ENCODE data around the gene WASF3. TPM values are rescaled to one million over a fixed set of nuclear protein-coding genes. Genes with fewer than 3 reads are reported as not detected.

Gene WASF3
- total RNA-seq, 1 experiment from 2014 or later: 4.6 TPM

DNA sequence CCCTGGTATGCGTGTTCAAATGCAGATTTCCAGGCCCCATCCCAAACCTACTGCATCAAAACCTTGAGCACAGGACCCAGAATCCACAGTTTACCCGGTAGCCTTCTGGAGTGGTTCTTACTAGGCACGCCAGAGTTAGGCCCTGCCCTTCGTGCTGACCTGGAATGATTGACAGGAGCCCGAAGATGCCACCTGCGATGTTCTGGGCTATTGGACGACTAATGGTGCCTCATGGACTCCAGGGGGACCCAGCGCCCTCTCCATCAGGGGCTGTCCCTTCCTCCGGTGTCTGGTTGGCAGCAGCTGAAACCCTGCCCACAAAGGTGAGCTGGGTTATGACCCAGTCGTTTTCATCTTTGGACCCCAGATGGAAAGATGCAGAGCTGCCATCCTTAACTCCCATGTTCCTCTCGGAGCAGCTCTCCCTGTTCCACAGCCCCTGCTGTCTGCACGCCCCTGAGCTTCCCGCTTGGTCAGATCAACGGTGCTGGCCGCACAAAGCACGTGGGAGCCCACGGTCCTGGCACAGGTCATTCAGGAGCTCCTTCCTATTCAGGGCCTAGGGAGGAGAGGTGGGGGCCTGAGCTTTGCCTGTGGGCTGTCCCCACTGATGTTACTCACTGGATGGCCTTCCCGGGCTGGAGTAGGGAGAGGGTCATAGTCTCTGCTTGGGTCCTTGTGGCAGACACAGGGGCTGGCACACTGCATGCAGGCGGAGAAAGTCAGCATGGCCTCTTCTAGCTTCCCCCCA, 137.3 kb downstream of the WASF3 start:
- H3K27me3 ChIP-seq (replicated peaks; ENCODE audit: insufficient read depth, low read depth, low read length, poor library complexity): no peaks in the 10 kb centered on the region
- TF ChIP-seq EZH2 (IDR thresholded peaks at IDR 0.05; ENCODE audit: borderline replicate concordance, low read depth, low read length, poor library complexity, severe bottlenecking) (no peak), CTCF (conservative IDR thresholded peaks at IDR 0.05; ENCODE audit: low read depth, low read length) (no peak)
- H3K4me3 ChIP-seq (ENCODE audit: low read depth, low read length, poor library complexity, severe bottlenecking): no peak overlapping the region
- peaks cover 6% of the 10 kb centered on the region for H3K9me3 ChIP-seq (ENCODE audit: low read depth, low read length, poor library complexity, severe bottlenecking)
- no peaks in the 10 kb centered on the region for H3K36me3 ChIP-seq (ENCODE audit: insufficient read depth, low read length, poor library complexity, severe bottlenecking)
- no TSS peak for BruUV-seq (replicated peaks)
- no peaks in the 10 kb centered on the region for H3K4me1 ChIP-seq (ENCODE audit: insufficient read depth, low read length, poor library complexity, severe bottlenecking)
- ChIA-PET POLR2A (ENCODE audit: low non-redundant PET) (no interaction called here), CTCF (no interaction called here)
- no peak for DNase-seq (ENCODE audit: low spot score)
- intact Hi-C loops (cut with micrococcal nuclease; ENCODE audit: unreplicated experiment): no loop called here
- H3K27ac ChIP-seq (ENCODE audit: low read depth, low read length, poor library complexity, severe bottlenecking): no peak overlapping the region

DNA sequence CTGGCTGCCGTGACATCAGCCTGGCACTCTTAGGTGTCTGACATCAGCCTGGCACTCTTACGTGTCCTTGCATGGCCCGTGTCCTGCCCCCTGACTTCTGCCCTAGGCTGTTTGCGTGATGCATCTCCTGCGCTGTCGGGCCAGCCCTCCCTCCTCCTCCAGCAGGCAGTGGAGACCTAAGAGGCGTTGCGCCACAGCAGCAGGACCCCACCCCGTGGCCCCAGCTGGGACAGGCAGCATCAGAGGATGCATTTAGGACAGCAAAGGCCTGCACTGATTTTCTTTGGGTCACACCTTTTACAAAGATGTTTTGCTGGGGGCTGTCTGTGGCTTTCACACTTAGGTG, 137.8 kb downstream of the WASF3 start:
- POLR2A ChIA-PET (ENCODE audit: low non-redundant PET): no interaction called here

GRCh38 chr13:26695891-26696311, 138.4 kb downstream of the WASF3 start:
- Histone ChIP-seq H3K36me3 (ENCODE audit: insufficient read depth, low read length, poor library complexity, severe bottlenecking) (no peaks in the 10 kb centered on the region), H3K27ac (ENCODE audit: low read depth, low read length, poor library complexity, severe bottlenecking) (no peak overlapping the region), H3K4me3 (ENCODE audit: low read depth, low read length, poor library complexity, severe bottlenecking) (no peak overlapping the region), H3K27me3 (replicated peaks; ENCODE audit: insufficient read depth, low read depth, low read length, poor library complexity) (no peaks in the 10 kb centered on the region), H3K4me1 (ENCODE audit: insufficient read depth, low read length, poor library complexity, severe bottlenecking) (no peaks in the 10 kb centered on the region), H3K9me3 (ENCODE audit: low read depth, low read length, poor library complexity, severe bottlenecking) (no peaks in the 10 kb centered on the region)
- CTCF ChIA-PET: no interaction called here
- no peak for TF ChIP-seq EZH2 (IDR thresholded peaks at IDR 0.05; ENCODE audit: borderline replicate concordance, low read depth, low read length, poor library complexity, severe bottlenecking)
- no peak for TF ChIP-seq CTCF (conservative IDR thresholded peaks at IDR 0.05; ENCODE audit: low read depth, low read length)
- intact Hi-C loops (cut with micrococcal nuclease; ENCODE audit: unreplicated experiment): no loop called here
- DNase-seq (ENCODE audit: low spot score): no peak
- POLR2A ChIA-PET (ENCODE audit: low non-redundant PET): no interaction called here
- BruUV-seq (replicated peaks): no TSS peak

More for the DNA sequence above, 137.8 kb downstream of the WASF3 start:
- peaks cover under 1% of the 10 kb centered on the region for H3K9me3 ChIP-seq (ENCODE audit: low read depth, low read length, poor library complexity, severe bottlenecking)
- H3K27me3 ChIP-seq (replicated peaks; ENCODE audit: insufficient read depth, low read depth, low read length, poor library complexity): no peaks in the 10 kb centered on the region
- no peak overlapping the region for H3K27ac ChIP-seq (ENCODE audit: low read depth, low read length, poor library complexity, severe bottlenecking)
- no TSS peak for BruUV-seq (replicated peaks)
- no peak overlapping the region for H3K4me3 ChIP-seq (ENCODE audit: low read depth, low read length, poor library complexity, severe bottlenecking)
- CTCF ChIA-PET: no interaction called here
- H3K4me1 ChIP-seq (ENCODE audit: insufficient read depth, low read length, poor library complexity, severe bottlenecking): no peaks in the 10 kb centered on the region
- TF ChIP-seq CTCF (conservative IDR thresholded peaks at IDR 0.05; ENCODE audit: low read depth, low read length) (no peak), EZH2 (IDR thresholded peaks at IDR 0.05; ENCODE audit: borderline replicate concordance, low read depth, low read length, poor library complexity, severe bottlenecking) (no peak)
- H3K36me3 ChIP-seq (ENCODE audit: insufficient read depth, low read length, poor library complexity, severe bottlenecking): no peaks in the 10 kb centered on the region
- intact Hi-C loops (cut with micrococcal nuclease; ENCODE audit: unreplicated experiment): no loop called here
- no peak for DNase-seq (ENCODE audit: low spot score)

Measured in A673 (cell line).